Midbrain (tissue), 1 donor: Measurements from ENCODE around the gene TSPYL1.

Experiments used
- DNase-seq: peaks from one replicate; lab custom pipeline; 2025; lab: John Stamatoyannopoulos, UW

The TSPYL1 gene

DNA sequence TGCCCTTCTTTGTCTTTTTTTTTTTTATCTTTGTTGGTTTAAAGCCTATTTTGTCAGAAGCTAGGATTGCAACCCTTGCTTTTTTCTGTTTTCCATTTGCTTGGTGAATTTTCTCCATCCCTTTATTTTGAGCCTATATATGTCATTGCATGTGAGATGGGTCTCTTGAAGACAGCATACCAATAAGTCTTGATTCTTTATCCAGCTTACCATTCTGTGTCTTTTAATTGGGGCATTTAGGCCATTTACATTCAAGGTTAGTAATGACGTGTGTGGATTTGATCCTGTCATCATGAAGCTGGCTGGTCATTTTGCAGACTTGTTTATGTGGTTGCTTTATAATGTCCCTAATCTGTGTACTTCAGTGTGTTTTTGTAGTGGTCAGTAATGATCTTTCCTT lies 16.4 kb downstream of the TSPYL1 start:
- DNase-seq = no peak

DNA sequence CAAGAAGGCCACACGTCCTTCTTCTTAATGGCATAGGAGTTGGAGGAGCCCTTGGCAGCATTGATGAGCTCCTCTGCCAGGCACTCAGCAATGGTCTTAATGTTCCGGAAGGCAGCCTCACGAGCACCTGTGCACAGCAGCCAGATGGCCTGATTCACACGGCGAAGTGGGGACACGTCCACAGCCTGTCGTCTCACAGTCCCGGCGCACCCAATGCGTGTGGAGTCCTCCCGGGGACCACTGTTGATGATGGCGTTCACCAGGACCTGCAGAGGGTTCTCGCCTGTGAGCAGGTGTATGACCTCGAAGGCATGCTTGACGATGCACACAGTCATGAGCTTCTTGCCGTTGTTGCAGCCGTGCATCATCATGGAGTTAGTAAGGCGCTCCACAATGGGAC lies 21.2 kb downstream of the TSPYL1 start:
- DNase-seq = no peak

DNA sequence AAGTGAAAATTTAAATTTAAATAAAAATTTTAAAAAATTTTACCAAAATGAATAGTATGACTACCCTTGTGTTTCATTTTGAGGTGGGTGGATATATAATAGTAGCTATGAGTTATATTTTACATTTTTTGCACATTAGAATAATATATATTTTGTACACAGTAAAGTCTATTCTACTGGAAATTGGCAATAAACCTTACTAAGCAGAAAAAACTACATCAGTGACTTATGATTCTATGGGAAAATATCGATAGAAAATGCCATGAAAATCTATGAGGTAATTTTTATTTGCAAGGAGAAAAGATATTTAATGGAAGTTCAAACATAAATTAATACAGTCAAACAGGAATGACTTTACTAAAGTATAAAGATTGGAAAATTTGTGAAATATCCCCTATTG lies 23.0 kb downstream of the TSPYL1 start:
- no peak for DNase-seq

DNA sequence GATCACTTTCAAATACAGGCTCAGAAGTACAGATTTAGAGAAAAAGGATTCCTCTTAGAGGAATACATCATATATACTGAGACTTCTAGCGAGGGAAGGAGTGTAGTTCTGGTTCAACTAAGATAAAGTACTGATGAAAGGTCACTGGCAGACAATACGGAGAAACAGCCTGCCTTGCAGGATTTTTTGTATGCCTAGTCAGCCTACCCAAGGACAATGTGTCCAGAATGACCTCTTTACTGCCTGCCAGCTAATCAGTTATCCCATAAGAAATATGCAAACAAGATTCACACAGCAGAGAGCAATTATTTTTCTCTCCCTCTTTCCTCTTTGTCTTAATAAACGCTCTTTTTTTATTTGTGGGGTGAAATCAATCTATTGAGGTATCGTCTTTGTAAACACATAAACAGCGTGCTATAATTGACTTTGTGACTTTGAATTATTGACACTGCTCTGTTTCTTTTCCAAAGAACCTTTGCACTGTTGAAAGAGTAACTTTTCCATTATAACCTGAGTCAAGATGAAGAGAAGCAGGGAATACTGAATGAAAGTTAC lies 24.4 kb downstream of the TSPYL1 start:
- DNase-seq = no peak

DNA sequence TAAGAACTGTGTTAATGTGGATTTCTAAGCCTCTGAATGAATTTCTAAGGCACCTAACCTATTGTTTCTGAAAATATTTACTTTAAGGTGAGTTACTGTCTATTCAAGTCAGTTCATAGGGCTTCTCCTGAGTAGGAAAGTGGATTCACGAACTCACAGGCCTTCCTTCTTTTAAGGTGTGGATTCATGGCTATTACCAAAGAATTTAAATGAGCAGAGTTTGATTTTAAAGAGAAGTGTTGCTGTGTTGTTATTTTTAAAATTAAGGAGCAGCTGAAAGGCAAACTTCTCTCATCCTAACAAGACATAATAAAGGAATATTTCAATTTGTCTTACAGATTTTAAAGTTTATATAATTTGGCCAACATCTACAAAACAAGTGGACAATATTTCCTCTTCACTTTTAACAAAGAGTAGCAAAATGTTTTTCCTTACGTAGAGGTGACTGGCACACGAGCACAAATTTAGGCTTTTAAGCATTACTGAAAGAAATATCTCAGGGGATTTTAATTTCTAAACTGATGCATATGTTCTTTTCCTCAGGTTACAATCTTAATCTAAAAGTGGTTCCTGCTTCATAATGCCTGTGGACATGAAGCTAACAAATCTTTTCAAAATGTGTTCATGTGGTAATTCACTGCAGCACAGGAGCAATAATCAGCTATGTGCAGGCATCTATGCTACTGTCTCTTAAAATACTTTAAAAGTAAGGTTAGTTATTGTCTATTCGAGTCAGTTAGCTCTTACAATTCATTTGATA lies 25.3 kb downstream of the TSPYL1 start:
- DNase-seq = peak; percentile 11

- peak; percentile 94 for DNase-seq
Observed at GRCh38 chr6:116253505-116254296, 26.0 kb downstream of the TSPYL1 start, which contains the start of gene TSPYL4. TSPYL4 (minus strand) TSS chr6:116254075; CDS start chr6:116254008, 67 bp downstream.

DNA sequence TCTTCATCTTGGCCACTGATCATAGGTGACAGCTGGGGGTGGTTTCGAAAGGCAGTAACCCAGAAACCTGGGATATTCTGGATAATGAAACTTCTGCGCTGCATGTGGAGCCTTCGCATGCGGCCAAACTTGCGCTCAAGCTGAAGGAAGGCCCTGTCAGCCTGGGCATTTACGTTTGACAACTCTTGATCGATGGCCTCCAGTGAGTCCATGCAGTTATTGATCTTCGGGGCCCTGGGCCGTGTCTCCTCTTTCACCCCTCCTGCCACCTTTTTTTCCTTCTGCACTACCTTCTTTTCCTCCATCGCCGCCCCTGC lies 26.6 kb downstream of the TSPYL1 start:
- no peak for DNase-seq

DNA sequence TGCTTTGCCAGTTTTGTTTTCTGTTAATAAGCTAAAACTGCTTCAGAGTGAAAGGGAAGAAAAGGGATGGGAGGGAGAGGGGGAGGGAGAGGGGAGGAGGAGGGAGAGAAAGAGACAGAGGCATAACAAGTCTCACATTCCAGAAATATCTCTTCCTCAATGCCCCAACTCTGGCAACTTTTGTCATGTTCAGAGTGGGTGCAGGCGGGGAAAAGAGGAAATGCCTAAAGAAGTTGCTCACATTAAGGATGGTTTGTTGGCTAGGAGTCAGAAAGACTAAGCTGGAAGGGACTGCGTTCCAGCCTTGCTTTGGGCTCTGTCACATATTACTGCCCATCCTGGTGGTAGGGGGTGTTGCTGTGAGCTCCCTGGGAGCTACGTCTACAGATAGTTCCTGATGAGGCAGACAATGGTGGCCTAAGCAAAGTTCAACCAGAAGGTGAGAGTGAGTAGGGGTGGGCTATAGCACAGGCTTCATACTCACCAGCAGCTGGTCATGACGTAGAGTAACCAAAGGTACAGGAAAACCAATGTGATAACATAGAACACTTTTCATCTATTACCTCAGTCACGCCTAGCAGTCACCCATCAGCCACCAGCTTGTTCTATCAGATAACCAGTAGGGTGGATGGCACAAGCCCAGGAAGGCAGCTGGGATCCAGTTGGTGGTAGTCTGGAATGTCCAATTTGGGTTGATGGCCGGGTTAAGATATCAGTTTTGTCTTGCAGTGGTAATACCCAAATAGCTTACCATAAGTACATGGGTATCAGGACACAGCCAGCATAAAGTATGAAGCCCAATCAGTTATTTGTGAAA lies 28.0 kb downstream of the TSPYL1 start:
- no peak for DNase-seq

- no peak for DNase-seq
Observed at GRCh38 chr6:116248577-116248976, 31.2 kb downstream of the TSPYL1 start.

DNA sequence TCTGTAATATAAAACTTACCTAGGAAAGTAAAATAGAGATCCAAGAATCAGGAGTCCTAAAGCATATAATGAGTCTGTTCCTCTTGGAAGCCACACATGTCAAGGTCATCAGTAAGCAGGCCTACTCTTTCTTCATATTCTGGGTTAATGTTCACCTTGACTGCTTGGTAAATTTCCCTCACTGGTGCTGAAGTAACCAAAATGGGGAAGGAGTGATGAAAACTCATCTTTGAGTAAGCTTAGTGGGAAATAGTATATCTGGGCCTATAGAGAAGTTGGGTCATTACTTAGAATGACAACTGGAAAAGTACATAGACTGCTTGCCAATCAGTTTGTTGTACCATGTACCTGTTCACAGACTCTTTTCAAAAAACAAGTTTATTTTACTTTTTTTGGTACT lies 32.4 kb downstream of the TSPYL1 start:
- no peak for DNase-seq

DNA sequence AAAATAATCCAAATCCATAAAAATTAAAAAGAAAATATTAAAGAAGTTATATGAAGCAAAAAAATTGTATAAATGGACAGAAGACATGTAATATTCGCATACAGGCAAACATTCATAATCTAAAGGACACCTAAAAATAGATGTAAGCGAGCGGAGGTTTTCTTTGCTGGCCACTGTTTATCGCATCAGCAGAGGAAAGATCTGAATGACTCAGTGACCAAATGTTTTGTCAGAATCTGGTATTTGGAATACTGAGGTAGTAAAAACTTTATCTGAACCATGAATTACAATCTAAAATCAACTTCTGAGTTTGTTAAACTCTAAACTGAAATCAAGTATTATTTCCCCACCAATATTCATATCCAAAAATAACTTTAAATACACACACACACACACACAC lies 33.6 kb downstream of the TSPYL1 start:
- no peak for DNase-seq

DNA sequence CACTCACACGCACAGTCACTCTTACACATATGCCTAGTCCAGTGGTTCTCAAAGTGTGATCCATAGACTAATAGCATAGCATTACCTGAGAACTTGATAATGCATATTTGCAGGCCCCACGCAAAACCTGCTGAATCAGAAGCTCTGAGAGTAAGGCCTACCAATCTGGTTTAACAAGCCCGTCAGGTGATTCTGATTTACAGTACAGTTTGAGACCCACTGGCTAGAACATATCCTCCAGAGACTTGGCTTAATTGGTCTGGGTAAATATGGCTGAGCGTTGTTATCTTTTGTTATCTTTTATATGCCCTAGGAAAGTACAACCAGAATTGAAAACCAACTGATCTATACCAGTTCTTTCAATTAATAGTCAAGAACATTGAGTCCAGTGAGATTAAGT lies 35.4 kb downstream of the TSPYL1 start:
- DNase-seq = no peak

GRCh38 chr6:116239856-116240255 lies 39.9 kb downstream of the TSPYL1 start:
- DNase-seq = no peak

DNA sequence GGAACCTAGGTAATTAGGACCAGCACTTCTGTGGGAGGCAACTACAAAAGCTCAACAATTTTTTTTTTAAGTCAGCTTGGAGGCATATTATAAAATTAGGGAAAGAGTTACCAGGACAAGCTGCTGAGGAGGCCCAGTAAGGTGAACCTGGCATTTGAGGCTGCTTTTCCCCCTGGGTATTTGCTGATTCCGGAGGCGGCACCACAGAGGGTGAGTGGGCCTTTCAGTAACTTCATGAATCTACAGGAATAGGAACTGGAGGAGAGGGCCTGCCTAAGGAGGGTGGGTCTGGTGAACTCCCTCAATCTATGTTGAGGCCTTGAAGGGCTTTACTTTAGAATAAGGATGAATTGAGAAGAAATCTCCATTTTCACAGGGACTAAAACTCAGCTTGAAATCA lies 40.5 kb downstream of the TSPYL1 start:
- no peak for DNase-seq

DNA sequence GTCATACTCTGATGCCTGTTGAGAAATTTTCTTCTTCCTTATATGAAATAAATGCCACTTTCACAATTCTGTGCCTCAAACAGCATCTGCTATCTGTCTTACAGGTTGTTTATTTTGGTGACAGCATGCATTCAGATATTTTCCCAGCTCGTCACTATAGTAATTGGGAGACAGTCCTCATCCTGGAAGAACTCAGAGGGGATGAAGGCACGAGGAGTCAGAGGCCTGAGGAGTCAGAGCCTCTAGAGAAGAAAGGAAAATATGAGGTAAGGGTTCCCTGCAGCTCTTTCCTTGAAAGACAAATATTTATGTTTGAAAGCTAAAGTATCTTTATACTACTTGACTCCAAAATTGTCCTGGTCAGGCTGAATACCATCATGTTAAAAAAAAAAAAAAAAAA lies 41.6 kb downstream of the TSPYL1 start:
- no peak for DNase-seq

- DNase-seq = no peak
Observed at GRCh38 chr6:116234689-116235088, 45.0 kb downstream of the TSPYL1 start.

DNA sequence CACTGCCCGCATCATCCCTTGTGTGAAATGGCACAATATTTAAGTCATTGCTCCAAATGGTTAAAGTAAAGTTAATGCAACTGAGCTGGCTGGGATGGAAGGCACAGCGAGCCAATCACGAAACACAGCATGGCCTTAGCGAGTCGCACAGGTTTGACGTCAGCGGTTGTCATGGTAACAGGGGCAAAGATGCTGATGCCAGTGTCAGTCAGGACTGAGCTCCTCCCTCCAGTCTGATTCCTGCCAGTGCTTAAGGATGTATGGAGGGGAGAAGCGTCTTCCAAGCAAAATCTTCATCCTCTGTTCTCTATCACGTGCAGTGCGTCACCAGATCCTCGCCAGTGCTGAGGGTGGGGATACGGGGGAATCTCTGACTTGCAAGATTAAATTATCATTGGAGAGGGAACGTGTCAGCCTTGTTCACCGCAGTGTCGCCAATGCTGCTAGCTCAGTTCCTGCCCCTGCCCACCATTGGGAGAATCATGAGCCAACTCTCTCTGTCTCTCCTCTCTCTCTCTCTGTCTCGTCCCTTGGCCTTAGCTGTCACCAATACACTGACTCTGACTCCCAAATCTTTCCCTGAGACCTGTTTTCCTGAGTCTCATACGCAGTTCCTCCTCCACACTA lies 50.3 kb downstream of the TSPYL1 start:
- peak; percentile 94 for DNase-seq
